Vagina (tissue), 2 donors: ENCODE data around the gene TMEM131L. TPM values are rescaled to one million over a fixed set of nuclear protein-coding genes. Genes with fewer than 3 reads are reported as not detected.

ENCODE experiments used
- DNase-seq, 2 donors: peaks; one replicate each; pipeline ENCODE4 v3.0.0-alpha.2; 2017; ENCODE audit errors: extremely low spot score in 2 of 2
- H3K27ac ChIP-seq: fragments of 200-600 bp; sonication (generic); one replicate; pipeline ENCODE4 v1.5.1; 2019
- H3K27me3 ChIP-seq: fragments of 200-600 bp; sonication (generic); one replicate; pipeline ENCODE4 v1.5.1; 2019
- H3K36me3 ChIP-seq, 2 donors: fragments of 200-600 bp; sonication (generic); one replicate each; pipeline ENCODE4 v1.5.1; 2017 to 2019
- H3K4me1 ChIP-seq: fragments of 200-600 bp; sonication (generic); one replicate; pipeline ENCODE4 v1.5.1; 2019
- H3K4me3 ChIP-seq, 2 donors: fragments of 200-600 bp; sonication (generic); 1 replicate in 1 of 2; 2 replicates in 1 of 2; pipeline ENCODE4 v1.5.1; 2016 to 2019
- H3K9me3 ChIP-seq: fragments of 200-600 bp; sonication (generic); one replicate; pipeline ENCODE4 v1.5.1; 2019
- CTCF ChIP-seq, 3 experiments: fragments of 450-650 bp in 2 of 3; fragments of 200-600 bp in 1 of 3; sonication (generic) in 1 of 3; IDR thresholded peaks; one replicate each; pipeline ENCODE4 v1.5.1; 2017 to 2019; ENCODE audit warnings: antibody characterized with exemption in 3 of 3, mild to moderate bottlenecking in 2 of 3, moderate library complexity in 2 of 3
- POLR2A ChIP-seq, 2 donors: fragments of 450-650 bp; IDR thresholded peaks; one replicate each; pipeline ENCODE4 v1.6.1; 2017; ENCODE audit warnings: antibody characterized with exemption in 2 of 2, mild to moderate bottlenecking in 2 of 2, moderate library complexity in 2 of 2
- POLR2AphosphoS5 ChIP-seq, 2 donors: sonication (generic); formaldehyde crosslinking; IDR thresholded peaks; one replicate each; pipeline ENCODE4 v1.9.0; 2017; ENCODE audit warnings: antibody characterized with exemption in 2 of 2, mild to moderate bottlenecking in 2 of 2, low read depth in 1 of 2; ENCODE audit not compliant: insufficient read depth in 1 of 2
- intact Hi-C: fragments of 100-400 bp; cut with DNase I; formaldehyde crosslinking; loops from one replicate; pipeline ENCODE4 v1.15.1; 2023
- total RNA-seq: library from RNA; depleted of rRNA; stranded (reverse); fragments of >200 nt; gene quantifications from one replicate; pipeline ENCODE4 v1.2.3, GENCODE V29; 2016

Gene TMEM131L
- total RNA-seq, 1 donor from 2014 or later: 17.7 TPM

- no peak for DNase-seq
- no peak overlapping the region for H3K4me3 ChIP-seq
- H3K36me3 ChIP-seq: no peaks in the 10 kb centered on the region
- intact Hi-C loops: no loop called here
- peaks cover 14% of the 10 kb centered on the region for H3K4me1 ChIP-seq
- H3K27ac ChIP-seq: peak overlapping the region; percentile 37
- H3K27me3 ChIP-seq: no peaks in the 10 kb centered on the region
- TF ChIP-seq POLR2A (IDR thresholded peaks at IDR 0.05) (no peak), CTCF (IDR thresholded peaks at IDR 0.05) (no peak), POLR2AphosphoS5 (IDR thresholded peaks at IDR 0.05; ENCODE audit: insufficient read depth in 1 of 2, low read depth in 1 of 2) (no peak)
- H3K9me3 ChIP-seq: no peaks in the 10 kb centered on the region
These were observed 32.8 kb downstream of the TMEM131L start for GRCh38 chr4:153499005-153499404.

- DNase-seq: no peak
- intact Hi-C loops: no loop called here
- peaks cover 14% of the 10 kb centered on the region for H3K4me1 ChIP-seq
- no peaks in the 10 kb centered on the region for H3K27me3 ChIP-seq
- no peak overlapping the region for H3K4me3 ChIP-seq
- no peaks in the 10 kb centered on the region for H3K9me3 ChIP-seq
- TF ChIP-seq CTCF (IDR thresholded peaks at IDR 0.05) (no peak), POLR2AphosphoS5 (IDR thresholded peaks at IDR 0.05; ENCODE audit: insufficient read depth in 1 of 2, low read depth in 1 of 2) (no peak), POLR2A (IDR thresholded peaks at IDR 0.05) (no peak)
- H3K36me3 ChIP-seq: no peaks in the 10 kb centered on the region
- H3K27ac ChIP-seq: no peak overlapping the region
These were observed 35.4 kb downstream of the TMEM131L start for GRCh38 chr4:153501578-153501977.

- no peaks in the 10 kb centered on the region for H3K27me3 ChIP-seq
- DNase-seq: no peak
- intact Hi-C loops: no loop called here
- H3K4me3 ChIP-seq: no peak overlapping the region
- peaks cover 16% of the 10 kb centered on the region for H3K4me1 ChIP-seq
- H3K27ac ChIP-seq: no peak overlapping the region
- no peaks in the 10 kb centered on the region for H3K36me3 ChIP-seq
- TF ChIP-seq POLR2AphosphoS5 (IDR thresholded peaks at IDR 0.05; ENCODE audit: insufficient read depth in 1 of 2, low read depth in 1 of 2) (no peak), POLR2A (IDR thresholded peaks at IDR 0.05) (no peak), CTCF (IDR thresholded peaks at IDR 0.05) (no peak)
- no peaks in the 10 kb centered on the region for H3K9me3 ChIP-seq
These were observed 36.4 kb downstream of the TMEM131L start for GRCh38 chr4:153502584-153502983.

- H3K4me1 ChIP-seq: peaks cover 17% of the 10 kb centered on the region
- TF ChIP-seq POLR2A (IDR thresholded peaks at IDR 0.05) (no peak), POLR2AphosphoS5 (IDR thresholded peaks at IDR 0.05; ENCODE audit: insufficient read depth in 1 of 2, low read depth in 1 of 2) (no peak), CTCF (IDR thresholded peaks at IDR 0.05) (no peak)
- no peaks in the 10 kb centered on the region for H3K27me3 ChIP-seq
These were observed 40.5 kb downstream of the TMEM131L start for GRCh38 chr4:153506341-153507309.

More at GRCh38 chr4:153506341-153507309, 40.5 kb downstream of the TMEM131L start:
- intact Hi-C loops: no loop called here
- Histone ChIP-seq H3K27ac (no peak overlapping the region), H3K9me3 (no peaks in the 10 kb centered on the region), H3K36me3 (no peaks in the 10 kb centered on the region), H3K4me3 (no peak overlapping the region)
- no peak for DNase-seq
